LoVo (cell line): ENCODE results near the gene NCOA4.
"Not testable (repeated sequence)": the region's sequence is repeated elsewhere in the genome, so short reads cannot be mapped to it uniquely, and the experiment has no call there.

Source experiments
- DNase-seq: peaks from one replicate; pipeline ENCODE4 v3.0.0-alpha.2; 2016; ENCODE audit warnings: low spot score

The NCOA4 gene

GRCh38 chr10:45983538-45984186 is 46.8 kb downstream of the NCOA4 start:
- not testable (repeated sequence) for DNase-seq

GRCh38 chr10:45981367-45981766 is 49.1 kb downstream of the NCOA4 start:
- DNase-seq = not testable (repeated sequence)

GRCh38 chr10:45978554-45978953 is 51.9 kb downstream of the NCOA4 start:
- DNase-seq = not testable (repeated sequence)

GRCh38 chr10:45974041-45974440 is 56.4 kb downstream of the NCOA4 start:
- DNase-seq = not testable (repeated sequence)

GRCh38 chr10:45972813-45973169 is 57.6 kb downstream of the NCOA4 start:
- DNase-seq = not testable (repeated sequence)

GRCh38 chr10:45972106-45972812 is 58.2 kb downstream of the NCOA4 start, which contains the start of gene TIMM23:
Gene TIMM23 (plus strand): TSS chr10:45972489. CDS start chr10:45972625, 136 bp downstream.
- DNase-seq = peak; percentile 82

- DNase-seq = not testable (repeated sequence)
Measured at GRCh38 chr10:45971742-45972105, 58.7 kb downstream of the NCOA4 start.

GRCh38 chr10:45971019-45971418 is 59.4 kb downstream of the NCOA4 start:
- not testable (repeated sequence) for DNase-seq

GRCh38 chr10:45962686-45963452 is 67.6 kb downstream of the NCOA4 start:
- not testable (repeated sequence) for DNase-seq

GRCh38 chr10:45957928-45958327 is 72.5 kb downstream of the NCOA4 start:
- not testable (repeated sequence) for DNase-seq

- DNase-seq = not testable (repeated sequence)
Measured at GRCh38 chr10:45956634-45957033, 73.8 kb downstream of the NCOA4 start.
